ENCODE data around the gene ACTR2.
"Not testable (repeated sequence)": the region's sequence is repeated elsewhere in the genome, so short reads cannot be mapped to it uniquely, and the experiment has no call there.

The ACTR2 gene

GRCh38 chr2:65314801-65315441 is 87.3 kb downstream of the ACTR2 start:
- no peak for DNase-seq

- peak in 3 of 14 donors; percentile 10 to 33 (median 25) for DNase-seq
Observed at GRCh38 chr2:65316072-65316471, 88.4 kb downstream of the ACTR2 start.

- DNase-seq: not testable (repeated sequence)
Observed at GRCh38 chr2:65317351-65317750, 89.7 kb downstream of the ACTR2 start.

- no peak for DNase-seq
Observed at GRCh38 chr2:65317841-65318240, 90.2 kb downstream of the ACTR2 start.

GRCh38 chr2:65319072-65319673 is 91.5 kb downstream of the ACTR2 start:
- no peak for DNase-seq

GRCh38 chr2:65319674-65320041 is 92.0 kb downstream of the ACTR2 start:
- no peak for DNase-seq

GRCh38 chr2:65320042-65320725 is 92.6 kb downstream of the ACTR2 start:
- no peak for DNase-seq

All from C1 segment of cervical spinal cord (tissue), 14 donors.